ENCODE results near the gene TBC1D14. TPM values are rescaled to one million over a fixed set of nuclear protein-coding genes. Genes with fewer than 3 reads are reported as not detected.

TBC1D14 gene
- total and polyA plus RNA-seq, 11 donors = 9.8 to 51.0 (median 34.3) TPM

DNA sequence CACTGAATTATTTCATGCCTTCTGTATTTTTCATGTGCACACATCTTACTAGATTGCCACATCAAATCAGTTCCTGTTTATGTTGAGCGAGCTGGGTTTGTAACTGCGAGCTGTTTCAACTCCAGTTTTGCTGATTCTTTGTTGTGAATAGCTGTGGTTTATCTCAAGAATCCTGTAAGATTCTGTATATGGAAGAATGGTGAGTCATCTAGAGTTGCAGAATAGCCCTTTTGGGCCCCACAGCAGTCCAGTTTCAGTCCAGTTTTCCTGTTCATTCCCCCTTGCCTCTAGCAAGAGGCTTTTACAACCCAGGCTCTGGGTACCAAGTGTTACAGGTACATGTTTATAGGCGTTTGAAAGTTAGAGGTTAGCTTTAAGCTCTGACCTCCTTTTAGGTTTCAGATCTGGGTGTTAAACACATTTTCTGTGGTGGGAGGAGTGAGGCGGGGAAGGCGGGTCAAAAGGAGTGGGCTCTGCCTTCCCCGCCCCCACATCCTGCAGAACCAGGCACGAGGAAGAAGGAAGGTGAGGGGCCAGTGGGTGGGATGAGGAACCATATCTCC lies 32.7 kb downstream of the TBC1D14 start:
- DNase-seq = no peak

DNA sequence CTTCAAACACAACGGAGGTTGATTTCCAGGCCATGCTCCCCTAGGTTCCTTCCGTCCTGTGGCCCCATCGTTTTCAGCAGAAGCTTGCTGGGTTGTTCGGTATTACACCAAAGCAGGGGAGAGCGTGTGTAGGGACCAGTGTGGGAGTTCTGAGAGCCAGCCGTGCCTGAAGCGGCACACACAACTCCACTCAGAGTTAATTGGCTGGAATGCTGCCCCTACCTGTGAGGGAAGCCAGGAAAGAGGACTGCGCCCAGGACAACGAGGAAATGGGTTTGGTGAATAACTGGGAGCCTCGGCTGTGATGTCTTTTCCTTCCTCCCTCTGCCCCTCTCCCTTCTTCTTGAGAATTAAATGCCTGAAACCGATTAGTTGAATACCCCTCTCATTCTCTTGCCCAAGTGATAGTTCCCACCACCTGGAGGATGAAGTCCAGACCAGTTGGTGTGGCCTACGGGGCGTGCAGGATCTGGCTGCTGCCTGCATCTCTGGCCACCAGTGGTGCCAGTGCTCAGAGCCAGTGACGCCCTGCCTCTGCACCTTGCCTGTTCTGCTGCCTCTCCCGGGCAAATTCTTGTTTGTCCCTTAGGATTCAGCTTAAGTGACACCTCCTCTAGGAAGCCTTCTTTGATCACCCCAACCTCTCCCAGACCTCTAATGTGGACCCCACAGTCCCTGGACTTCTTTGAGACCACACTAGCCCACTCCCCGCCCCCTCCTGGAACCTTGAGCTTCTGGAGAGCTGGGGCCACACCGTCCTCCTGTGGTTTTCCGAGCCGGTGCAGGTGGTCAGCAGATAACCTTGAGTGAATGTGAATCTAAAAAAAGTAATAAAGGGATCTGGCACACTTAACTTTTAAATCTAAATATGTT lies 33.6 kb downstream of the TBC1D14 start:
- no peaks in the 10 kb centered on the region for H3K27me3 ChIP-seq

More for the DNA sequence above, 32.7 kb downstream of the TBC1D14 start:
- Histone ChIP-seq H3K27ac (peak overlapping the region in 10 of 12 donors; percentile 11 to 93 (median 44)), H3K27me3 (no peaks in the 10 kb centered on the region), H3K4me1 (peaks cover 0 to 79% (median 29%) of the 10 kb centered on the region in 12 donors), H3K4me3 (peak overlapping the region in 1 of 12 donors; percentile 12), H3K36me3 (peaks cover 0 to 3% (median 0%) of the 10 kb centered on the region in 9 donors), H3K9me3 (no peaks in the 10 kb centered on the region)
- intact Hi-C loops (cut with DNase I) = no loop called here
- TF ChIP-seq, protein P1, sequence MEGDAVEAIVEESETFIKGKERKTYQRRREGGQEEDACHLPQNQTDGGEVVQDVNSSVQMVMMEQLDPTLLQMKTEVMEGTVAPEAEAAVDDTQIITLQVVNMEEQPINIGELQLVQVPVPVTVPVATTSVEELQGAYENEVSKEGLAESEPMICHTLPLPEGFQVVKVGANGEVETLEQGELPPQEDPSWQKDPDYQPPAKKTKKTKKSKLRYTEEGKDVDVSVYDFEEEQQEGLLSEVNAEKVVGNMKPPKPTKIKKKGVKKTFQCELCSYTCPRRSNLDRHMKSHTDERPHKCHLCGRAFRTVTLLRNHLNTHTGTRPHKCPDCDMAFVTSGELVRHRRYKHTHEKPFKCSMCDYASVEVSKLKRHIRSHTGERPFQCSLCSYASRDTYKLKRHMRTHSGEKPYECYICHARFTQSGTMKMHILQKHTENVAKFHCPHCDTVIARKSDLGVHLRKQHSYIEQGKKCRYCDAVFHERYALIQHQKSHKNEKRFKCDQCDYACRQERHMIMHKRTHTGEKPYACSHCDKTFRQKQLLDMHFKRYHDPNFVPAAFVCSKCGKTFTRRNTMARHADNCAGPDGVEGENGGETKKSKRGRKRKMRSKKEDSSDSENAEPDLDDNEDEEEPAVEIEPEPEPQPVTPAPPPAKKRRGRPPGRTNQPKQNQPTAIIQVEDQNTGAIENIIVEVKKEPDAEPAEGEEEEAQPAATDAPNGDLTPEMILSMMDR (IDR thresholded peaks at IDR 0.05) = no peak
- TF ChIP-seq POLR2A (IDR thresholded peaks at IDR 0.05) = no peak
- ATAC-seq = peak; percentile 46 to 54 (median 51)
- WGBS, 4 donors = 59 to 64% (median 63%) methylated on average over 7 of the region's 7 CpGs

DNA sequence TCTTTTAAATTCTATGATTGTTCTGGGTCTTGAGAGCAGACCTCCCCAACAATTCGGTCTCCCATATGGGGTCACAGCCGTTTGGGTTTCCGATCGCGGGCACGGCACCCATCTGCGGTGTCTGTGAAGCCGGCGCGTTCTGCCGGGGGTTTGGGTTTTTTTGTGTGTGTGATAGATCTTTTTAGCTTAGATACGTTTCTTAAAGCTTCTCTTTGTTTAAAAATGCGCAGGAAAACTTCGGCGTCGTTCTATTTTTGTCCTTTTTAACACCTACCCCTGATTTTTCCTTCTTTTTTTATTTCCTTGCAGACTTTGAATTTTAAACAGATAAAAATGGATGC lies 34.2 kb downstream of the TBC1D14 start:
- Histone ChIP-seq H3K36me3 (peaks cover 0 to 3% (median 0%) of the 10 kb centered on the region in 9 donors), H3K27ac (peak overlapping the region in 1 of 12 donors; percentile 93), H3K9me3 (no peaks in the 10 kb centered on the region), H3K27me3 (no peaks in the 10 kb centered on the region), H3K4me1 (peaks cover 0 to 73% (median 19%) of the 10 kb centered on the region in 12 donors), H3K4me3 (no peak overlapping the region)
- WGBS, 4 donors = 84 to 90% (median 88%) methylated on average over 16 of the region's 16 CpGs
- ATAC-seq (no peak), DNase-seq (no peak)
- intact Hi-C loops (cut with DNase I) = no loop called here
- TF ChIP-seq, protein P1 (IDR thresholded peaks at IDR 0.05) = no peak
- TF ChIP-seq POLR2A (IDR thresholded peaks at IDR 0.05) = no peak

More for the DNA sequence above, 33.6 kb downstream of the TBC1D14 start:
- intact Hi-C loops (cut with DNase I) = no loop called here
- Histone ChIP-seq H3K9me3 (no peaks in the 10 kb centered on the region), H3K4me1 (peaks cover 0 to 78% (median 23%) of the 10 kb centered on the region in 12 donors), H3K36me3 (peaks cover 0 to 3% (median 0%) of the 10 kb centered on the region in 9 donors), H3K4me3 (peak overlapping the region in 1 of 12 donors; percentile 12), H3K27ac (peak overlapping the region in 5 of 12 donors; percentile 48 to 93 (median 59))
- DNase-seq (no peak), ATAC-seq (no peak)
- TF ChIP-seq POLR2A (IDR thresholded peaks at IDR 0.05) = no peak
- TF ChIP-seq, protein P1 (IDR thresholded peaks at IDR 0.05) = no peak
- WGBS, 4 donors = 71 to 76% (median 73%) methylated on average over 19 of the region's 19 CpGs

Data from heart left ventricle (tissue), 16 donors.